Lung (tissue), 16 donors: ENCODE data around the gene WDR48. TPM values are rescaled to one million over a fixed set of nuclear protein-coding genes. Genes with fewer than 3 reads are reported as not detected.

Source experiments
- ATAC-seq: fragments of 200-7000 bp; cut with Tn5 transposase; one replicate; pipeline ENCODE4 v1.9.1; 2020; ENCODE audit warnings: moderate number of reproducible peaks; ENCODE audit not compliant: insufficient read depth, low FRiP score
- DNase-seq, 3 donors: peaks; one replicate each; pipeline ENCODE4 v3.0.0-alpha.2; 2013 to 2017
- H3K27ac ChIP-seq, 2 donors: one replicate each; pipeline ENCODE4 v1.5.1; 2013; ENCODE audit warnings: mild to moderate bottlenecking in 2 of 2, moderate library complexity in 2 of 2, control low read depth in 1 of 2, inconsistent platforms in 1 of 2, low read depth in 1 of 2, low read length in 1 of 2
- H3K27me3 ChIP-seq, 3 donors: one replicate each; pipeline ENCODE4 v1.5.1; 2013; ENCODE audit warnings: low read length in 2 of 3; ENCODE audit not compliant: control insufficient read depth in 3 of 3, insufficient read depth in 3 of 3
- H3K36me3 ChIP-seq, 4 donors: one replicate each; pipeline ENCODE4 v1.5.1; 2013; ENCODE audit warnings: low read length in 4 of 4, mild to moderate bottlenecking in 1 of 4, moderate library complexity in 1 of 4; ENCODE audit not compliant: control insufficient read depth in 4 of 4, insufficient read depth in 4 of 4
- H3K4me1 ChIP-seq, 5 donors: one replicate each; pipeline ENCODE4 v1.5.1; 2013; ENCODE audit warnings: low read length in 5 of 5, mild to moderate bottlenecking in 2 of 5, moderate library complexity in 1 of 5; ENCODE audit not compliant: control insufficient read depth in 5 of 5, insufficient read depth in 5 of 5
- H3K4me3 ChIP-seq: one replicate; pipeline ENCODE4 v1.5.1; 2013; ENCODE audit warnings: mild to moderate bottlenecking, control low read depth, moderate library complexity
- H3K9ac ChIP-seq, 2 donors: one replicate each; pipeline ENCODE4 v1.5.1; 2013; ENCODE audit warnings: low read length in 2 of 2, control low read depth in 1 of 2; ENCODE audit not compliant: insufficient read depth in 1 of 2
- H3K9me3 ChIP-seq, 4 donors: one replicate each; pipeline ENCODE4 v1.5.1; 2013; ENCODE audit warnings: low read length in 3 of 4, mild to moderate bottlenecking in 1 of 4, moderate library complexity in 1 of 4; ENCODE audit not compliant: control insufficient read depth in 4 of 4, insufficient read depth in 3 of 4
- WGBS, 2 donors: extraction: QIAGEN DNeasy Blood & Tissue Kit; methylation state at CpG; one replicate each; pipeline ENCODE4 v1.1.7; 2013; 5-methylcytosine and 5-hydroxymethylcytosine counted together
- long read RNA-seq, 5 donors: transcript quantifications; one replicate each; lab custom pipeline, GENCODE V29; 2026
- polyA plus RNA-seq, 2 donors: library from polyadenylated mRNA; stranded (reverse); fragments of 200-250 nt; gene quantifications; one replicate each; pipeline ENCODE4 v1.2.1, GENCODE V29; 2013
- total RNA-seq, 2 donors: library from RNA; depleted of rRNA in 1 of 2; stranded (reverse); fragments of >200 nt in 1 of 2; gene quantifications; one replicate each; pipeline ENCODE4 v1.2.1, GENCODE V29; 2014 to 2021
- TF ChIP-seq, protein P1 (sequence below): IDR thresholded peaks from 2 replicates; pipeline ENCODE4 v1.5.1; 2012; ENCODE audit warnings: mild to moderate bottlenecking; ENCODE audit errors: control extremely low read depth, extremely low read depth
- donor health status: control.
- donor health status: control.
- donor health status: Bipolar disorder and iron deficiency.
- donor health status: healthy.
- donor health status: DM: yes; HTN: yes; CAD: no.

Gene WDR48
- total RNA-seq, result 10 to 100 TPM; 24.1 to 58.8 TPM
- polyA plus RNA-seq, result 10 to 100 TPM in 1 of 2 donors, 1 to 10 TPM in 1; 8.8 to 13.5 TPM
- long read RNA-seq, donor 1, full-length matches to known transcripts, result 16 of 16 reads
- long read RNA-seq, donor 1, partial matches to known transcripts, result 0 of 16 reads
- long read RNA-seq, donor 1, other reads (novel, unspliced or antisense), result 0 of 16 reads
- long read RNA-seq, donor 2, partial matches to known transcripts, result 65 of 65 reads
- long read RNA-seq, donor 2, other reads (novel, unspliced or antisense), result 0 of 65 reads
- long read RNA-seq, donor 3, partial matches to known transcripts, result 43 of 46 reads
- long read RNA-seq, donor 3, other reads (novel, unspliced or antisense), result 0 of 46 reads
- long read RNA-seq, donor 4, partial matches to known transcripts, result 16 of 16 reads
- long read RNA-seq, donor 4, other reads (novel, unspliced or antisense), result 0 of 16 reads
- long read RNA-seq, donor 5, transcript WDR48-201 (19 exons, 3,707 nt), result major isoform, 6 of 7 reads
- long read RNA-seq, donor 5, partial matches to known transcripts, result 0 of 7 reads
- long read RNA-seq, donor 5, other reads (novel, unspliced or antisense), result 0 of 7 reads

DNA sequence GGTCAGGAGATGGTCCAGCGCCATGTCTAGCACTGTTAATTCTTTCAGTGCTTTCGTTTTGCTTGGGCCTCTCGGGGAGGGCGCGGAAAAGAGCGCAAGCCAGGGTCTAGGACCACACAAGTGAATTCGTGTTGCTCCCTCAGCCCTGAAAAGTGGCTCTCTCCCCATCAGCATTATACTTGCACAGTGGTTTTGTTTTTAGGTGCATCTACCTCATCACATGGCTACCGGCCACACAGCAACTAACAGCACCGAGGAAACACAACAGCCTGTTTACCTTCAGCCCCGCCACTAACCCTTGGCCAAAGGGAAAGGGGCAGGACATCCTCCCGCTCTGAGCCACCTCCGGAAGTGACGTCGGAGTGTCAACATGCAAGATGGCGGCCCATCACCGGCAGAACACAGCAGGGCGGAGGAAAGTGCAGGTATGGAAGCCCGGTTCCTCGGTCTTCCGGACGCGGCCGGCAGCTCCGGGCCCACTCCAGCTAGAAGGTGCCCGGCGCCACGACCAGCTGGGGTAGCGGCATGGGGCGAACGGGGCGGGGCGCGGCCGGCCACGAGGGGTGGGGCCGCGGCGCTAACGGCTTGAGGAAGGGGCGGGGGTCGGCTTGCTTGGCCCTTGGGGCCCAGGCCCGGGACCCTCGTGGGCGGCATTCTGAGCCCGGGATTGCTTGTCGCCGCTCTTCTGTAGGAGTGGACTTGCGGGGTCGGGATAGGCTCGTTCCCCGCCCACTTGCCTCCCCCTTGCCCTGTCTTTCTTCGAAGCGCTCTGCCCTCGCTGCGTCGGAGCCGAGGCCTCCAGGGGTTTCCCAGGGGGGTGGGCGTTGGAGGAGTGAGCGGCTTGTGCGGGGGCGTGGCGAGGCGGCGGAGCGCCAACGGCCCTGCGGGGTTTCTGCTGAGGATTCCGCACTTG lies at the start of gene WDR48, which contains the start of gene SCN11A:
Gene WDR48 (plus strand): TSS at position 368 of the 913 bp plus-strand sequence. CDS start 10 bp downstream, at position 378.
Gene SCN11A (minus strand): TSS at position 296 of the 913 bp plus-strand sequence. CDS start 101,582 bp downstream, outside the sequence.
- DNase-seq (peak; percentile 97 to 99 (median 98)), ATAC-seq (peak; percentile 96)
- H3K4me1 ChIP-seq, result peaks cover 2 to 11% (median 7%) of the 10 kb centered on the region in 5 donors
- peak within 1 kb of the TSS; percentile 82 for H3K4me3 ChIP-seq
- peak within 1 kb of the TSS; percentile 82 to 84 for H3K27ac ChIP-seq
- WGBS, 2 donors, result 0 to 1% methylated on average over 58 to 68 of the region's 68 CpGs
- peak within 1 kb of the TSS; percentile 46 to 96 for H3K9ac ChIP-seq
- H3K36me3 ChIP-seq, result no peaks in the 10 kb centered on the region
- TF ChIP-seq, protein P1, sequence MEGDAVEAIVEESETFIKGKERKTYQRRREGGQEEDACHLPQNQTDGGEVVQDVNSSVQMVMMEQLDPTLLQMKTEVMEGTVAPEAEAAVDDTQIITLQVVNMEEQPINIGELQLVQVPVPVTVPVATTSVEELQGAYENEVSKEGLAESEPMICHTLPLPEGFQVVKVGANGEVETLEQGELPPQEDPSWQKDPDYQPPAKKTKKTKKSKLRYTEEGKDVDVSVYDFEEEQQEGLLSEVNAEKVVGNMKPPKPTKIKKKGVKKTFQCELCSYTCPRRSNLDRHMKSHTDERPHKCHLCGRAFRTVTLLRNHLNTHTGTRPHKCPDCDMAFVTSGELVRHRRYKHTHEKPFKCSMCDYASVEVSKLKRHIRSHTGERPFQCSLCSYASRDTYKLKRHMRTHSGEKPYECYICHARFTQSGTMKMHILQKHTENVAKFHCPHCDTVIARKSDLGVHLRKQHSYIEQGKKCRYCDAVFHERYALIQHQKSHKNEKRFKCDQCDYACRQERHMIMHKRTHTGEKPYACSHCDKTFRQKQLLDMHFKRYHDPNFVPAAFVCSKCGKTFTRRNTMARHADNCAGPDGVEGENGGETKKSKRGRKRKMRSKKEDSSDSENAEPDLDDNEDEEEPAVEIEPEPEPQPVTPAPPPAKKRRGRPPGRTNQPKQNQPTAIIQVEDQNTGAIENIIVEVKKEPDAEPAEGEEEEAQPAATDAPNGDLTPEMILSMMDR, result no peak
- no peaks in the 10 kb centered on the region for H3K27me3 ChIP-seq
- no peaks in the 10 kb centered on the region for H3K9me3 ChIP-seq

- Histone ChIP-seq H3K36me3 (no peaks in the 10 kb centered on the region), H3K4me3 (no peak overlapping the region), H3K9ac (no peak overlapping the region), H3K9me3 (no peaks in the 10 kb centered on the region), H3K4me1 (no peaks in the 10 kb centered on the region), H3K27ac (no peak overlapping the region), H3K27me3 (no peaks in the 10 kb centered on the region)
- TF ChIP-seq, protein P1, result no peak
- DNase-seq (no peak), ATAC-seq (no peak)
- 53 to 71% methylated on average over 2 of the region's 2 CpGs for WGBS, 2 donors
Measured at GRCh38 chr3:39005295-39005694, 46.5 kb upstream of the WDR48 start.

DNA sequence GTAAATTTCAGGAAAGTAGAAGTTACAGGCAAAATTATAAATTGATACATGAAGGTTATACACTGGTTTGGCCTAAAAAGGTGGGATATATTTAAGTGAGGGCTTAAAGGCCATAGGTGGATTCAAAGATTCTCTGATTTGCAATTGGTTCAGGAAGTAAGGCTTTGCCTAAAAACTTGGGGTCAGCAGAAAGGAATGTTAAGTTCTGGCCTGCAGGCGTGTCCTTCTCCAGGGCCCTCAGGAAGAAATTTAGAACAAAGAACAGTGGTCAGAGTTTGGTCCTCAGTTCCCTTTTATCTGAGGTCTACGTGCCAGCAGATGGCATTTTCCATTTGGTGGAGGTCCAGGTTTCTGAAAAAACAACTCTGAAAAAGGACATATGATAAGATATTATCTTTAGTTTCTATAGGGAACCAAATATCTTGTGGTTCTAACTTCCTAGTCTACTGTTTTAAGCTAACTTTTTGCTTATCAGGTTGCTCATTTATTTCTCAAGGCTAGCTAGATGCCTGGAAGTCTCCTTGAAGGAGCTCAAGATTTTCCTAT lies 40.6 kb upstream of the WDR48 start:
- Histone ChIP-seq H3K27ac (no peak overlapping the region), H3K9me3 (no peaks in the 10 kb centered on the region), H3K9ac (no peak overlapping the region), H3K4me1 (no peaks in the 10 kb centered on the region), H3K27me3 (no peaks in the 10 kb centered on the region), H3K4me3 (no peak overlapping the region), H3K36me3 (no peaks in the 10 kb centered on the region)
- WGBS, 2 donors, result 47 to 48% methylated on average over 2 of the region's 2 CpGs
- TF ChIP-seq, protein P1, result no peak
- no peak for DNase-seq
- no peak for ATAC-seq
